Activated CD8-positive, alpha-beta memory T cell treated with anti-CD3 and anti-CD28 coated beads, Interleukin-2, amount 50 U/mL, for 4 hours (primary cell): ENCODE results near the gene PDZD8.

Experiments
- DNase-seq: peaks from one replicate; pipeline ENCODE4 v3.0.0-alpha.2; 2020

PDZD8 gene

DNA sequence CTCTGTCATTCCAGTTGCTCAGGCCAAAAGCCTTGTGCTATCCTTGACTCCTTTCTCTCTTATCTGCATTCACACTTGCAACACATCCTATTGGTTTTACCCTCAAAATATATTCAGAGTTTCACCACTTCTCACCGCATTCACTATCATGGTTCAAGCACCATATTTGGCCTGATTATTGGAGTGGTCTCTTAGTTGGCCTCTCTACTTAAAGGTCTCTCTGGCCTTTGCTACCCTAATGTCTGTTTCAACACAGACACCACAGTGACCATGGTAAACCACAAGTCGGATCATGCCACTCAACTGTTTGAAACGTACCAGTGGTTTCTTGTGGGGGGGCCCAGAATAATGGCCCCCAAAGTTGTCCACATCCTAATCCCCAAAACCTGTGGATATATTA lies 15.2 kb upstream of the PDZD8 start:
- DNase-seq, result no peak

DNA sequence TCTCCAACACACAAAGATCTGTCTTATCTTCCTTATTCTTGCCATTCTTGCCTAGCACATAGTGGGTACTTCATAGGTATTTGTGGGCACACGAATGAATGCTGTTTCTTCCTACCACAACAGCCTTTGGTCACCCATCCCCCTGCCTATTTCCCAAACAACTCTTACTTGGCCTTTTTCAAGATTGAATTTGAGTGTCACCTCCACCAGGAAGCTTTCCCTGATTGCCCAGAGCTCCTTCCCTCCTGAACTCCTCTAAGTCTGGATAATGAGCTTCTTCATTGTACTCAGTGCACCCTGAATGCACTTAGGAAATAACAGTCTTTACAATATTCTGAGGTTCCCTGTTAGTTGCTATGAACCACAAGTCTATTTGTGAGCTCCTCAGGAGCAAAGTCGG lies 11.6 kb upstream of the PDZD8 start:
- DNase-seq, result no peak

DNA sequence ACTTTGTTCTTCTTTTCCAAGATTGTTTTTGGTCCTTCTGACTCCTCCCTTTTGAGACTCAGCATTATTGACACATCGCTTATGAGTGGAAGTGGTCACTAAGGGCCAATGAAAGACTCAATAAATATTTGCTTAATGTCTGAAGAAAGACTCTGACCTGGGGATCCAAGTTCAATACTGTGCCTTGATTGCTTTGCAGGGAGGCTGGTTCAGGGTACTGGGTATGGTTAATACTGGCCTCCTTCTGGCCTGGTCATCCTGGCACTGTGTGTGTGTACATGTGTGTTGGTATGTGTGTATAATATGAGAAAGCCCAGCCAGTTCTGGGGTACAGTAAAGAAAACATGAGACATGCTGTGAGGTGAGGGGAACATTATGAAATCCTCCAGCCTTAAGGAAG lies 7.6 kb upstream of the PDZD8 start:
- no peak for DNase-seq

DNA sequence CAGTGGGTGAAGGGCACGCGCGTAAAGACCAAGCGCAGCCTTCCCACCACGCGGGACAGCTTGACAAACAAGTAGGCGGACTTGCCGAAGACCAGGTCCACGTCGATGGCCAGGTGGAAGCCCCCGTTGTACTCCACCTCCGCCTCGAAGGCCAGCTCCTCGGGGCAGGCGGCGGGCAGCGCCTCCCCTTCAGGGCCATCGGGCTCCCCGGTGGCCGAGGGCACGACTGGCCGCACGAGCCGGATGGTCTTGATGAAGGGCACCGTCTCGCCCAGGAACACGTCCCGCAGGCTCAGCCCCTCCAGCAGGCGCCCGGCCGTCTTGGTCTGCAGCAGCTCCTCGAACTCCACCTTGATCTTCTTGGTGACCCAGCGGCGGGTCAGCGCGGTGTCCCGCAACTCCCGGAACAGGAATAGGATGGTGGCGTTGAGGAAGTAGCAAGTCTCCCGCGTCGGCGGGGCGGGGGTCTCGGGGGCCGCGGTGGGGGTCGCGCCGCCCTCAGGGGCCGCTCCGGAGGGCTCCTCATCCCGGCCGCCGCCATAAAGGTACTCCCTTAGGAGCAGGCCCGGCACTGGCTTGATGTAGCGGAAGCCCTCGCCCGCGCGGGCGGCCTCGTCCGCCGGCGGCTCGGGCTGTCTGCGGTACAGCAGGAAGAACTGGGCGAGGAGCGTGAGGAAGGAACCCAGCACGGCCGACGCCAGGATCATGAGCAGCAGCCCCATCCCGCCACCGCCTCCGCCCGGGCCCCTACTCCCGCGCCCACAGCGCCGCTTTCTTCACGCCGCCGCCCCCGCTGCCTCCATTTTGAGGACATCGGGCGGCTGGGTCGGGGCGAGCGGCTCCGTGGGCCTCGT lies 507 bp downstream of the PDZD8 start:
- no peak for DNase-seq

DNA sequence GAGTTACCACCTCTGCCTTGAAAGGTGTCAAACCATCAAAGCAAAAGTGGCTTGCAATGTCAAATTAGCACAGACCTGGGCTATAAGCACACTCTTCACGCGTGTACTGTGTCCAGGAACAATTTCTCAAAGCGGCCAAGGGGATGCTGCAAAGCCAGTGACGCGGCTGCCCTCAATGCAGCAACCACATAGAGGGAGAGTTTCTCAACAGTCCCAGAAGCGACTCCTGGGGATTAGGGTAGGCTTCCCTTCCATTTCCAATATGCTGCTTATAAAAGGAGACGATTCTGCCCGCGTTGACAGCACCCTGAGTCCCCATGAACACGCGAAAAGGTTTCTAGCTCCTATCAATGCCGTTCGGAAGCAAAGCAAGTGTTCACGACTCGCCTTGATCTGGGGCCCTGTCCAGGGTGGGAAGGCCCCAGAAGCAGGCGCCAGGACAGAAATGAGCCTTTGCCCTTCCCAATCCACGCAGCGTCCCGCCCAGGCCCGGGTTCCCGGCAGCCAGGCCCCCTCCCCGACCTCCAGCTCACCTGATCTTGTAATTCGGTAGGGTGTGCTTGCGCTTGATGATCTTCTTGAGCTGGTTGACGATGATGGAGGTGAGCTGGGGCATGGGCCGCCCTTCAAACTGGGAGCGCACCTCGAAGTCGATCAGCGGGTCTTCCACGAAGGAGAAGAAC lies 1.3 kb downstream of the PDZD8 start:
- peak; percentile 29 for DNase-seq

DNA sequence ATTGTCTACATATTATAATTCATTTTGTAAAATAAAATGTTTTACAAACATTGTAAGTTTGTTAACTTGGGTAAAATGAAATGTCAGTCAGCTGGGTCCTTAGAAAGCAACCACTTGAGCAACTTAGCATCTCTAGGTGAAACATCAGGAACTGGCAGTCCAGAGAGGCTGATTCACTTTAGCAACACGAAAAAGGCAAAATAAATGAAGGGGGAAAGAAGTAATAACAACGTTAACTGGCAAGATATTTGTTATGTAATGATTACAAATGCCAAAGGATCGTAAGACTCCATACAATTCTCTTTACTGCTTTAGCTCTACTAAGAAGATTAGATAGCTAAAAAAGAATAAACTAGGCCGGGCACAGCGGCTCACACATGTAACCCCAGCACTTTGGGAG lies 5.0 kb downstream of the PDZD8 start:
- no peak for DNase-seq

DNA sequence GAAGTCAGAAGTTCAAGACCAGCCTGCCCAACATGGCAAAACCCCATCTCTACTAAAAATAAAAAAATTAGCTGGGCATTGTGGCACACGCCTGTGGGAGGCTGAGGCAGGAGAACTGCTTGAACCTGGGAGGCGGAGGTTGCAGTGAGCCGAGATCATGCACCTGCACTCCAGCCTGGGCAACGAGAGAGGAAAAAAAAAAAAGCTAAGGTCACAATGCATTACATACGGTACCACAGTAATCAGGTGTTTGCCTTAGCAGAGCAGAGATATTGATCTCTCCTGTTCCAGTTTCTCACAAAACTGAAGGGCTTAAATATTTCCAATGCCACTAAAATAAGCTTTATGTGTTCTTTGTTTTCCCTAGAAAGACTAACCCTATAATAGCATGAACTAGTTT lies 7.5 kb downstream of the PDZD8 start:
- no peak for DNase-seq

DNA sequence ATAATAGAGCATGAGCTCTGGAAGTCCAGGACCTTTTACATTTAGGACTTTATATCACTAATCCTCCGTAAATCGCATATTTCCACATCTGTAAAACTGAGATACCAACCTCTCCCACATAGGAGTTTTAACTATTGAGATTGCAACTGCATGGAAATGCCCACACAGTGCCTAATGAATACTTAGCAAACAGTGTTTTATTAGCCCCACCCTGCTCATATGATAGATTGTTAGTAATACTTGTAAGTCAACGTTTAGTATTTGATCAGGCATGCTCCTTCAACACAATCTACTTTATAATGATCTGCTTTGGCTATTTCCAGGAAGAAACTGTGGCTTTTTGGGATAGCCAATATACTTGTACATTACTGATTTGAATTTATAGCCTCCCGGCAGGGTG lies 8.5 kb downstream of the PDZD8 start:
- DNase-seq, result no peak

DNA sequence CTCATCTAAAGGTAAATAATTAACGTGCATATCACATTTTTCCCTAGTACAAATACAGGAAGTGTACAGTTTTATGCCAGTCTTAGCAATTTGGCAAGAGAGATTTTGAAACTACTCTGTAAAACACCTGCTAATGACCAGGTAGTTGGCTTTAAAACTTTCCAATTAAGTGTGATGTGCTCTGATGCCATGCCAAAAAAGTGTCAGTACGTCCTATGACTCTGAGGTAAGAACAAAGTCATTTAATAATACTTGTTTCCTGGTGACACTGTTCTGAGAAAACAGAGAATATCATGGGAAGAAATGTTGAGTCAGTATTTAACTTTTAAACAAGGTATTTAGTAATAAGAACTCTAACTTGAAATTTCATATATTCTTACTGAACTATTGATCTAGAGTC lies 9.6 kb downstream of the PDZD8 start:
- DNase-seq, result no peak

DNA sequence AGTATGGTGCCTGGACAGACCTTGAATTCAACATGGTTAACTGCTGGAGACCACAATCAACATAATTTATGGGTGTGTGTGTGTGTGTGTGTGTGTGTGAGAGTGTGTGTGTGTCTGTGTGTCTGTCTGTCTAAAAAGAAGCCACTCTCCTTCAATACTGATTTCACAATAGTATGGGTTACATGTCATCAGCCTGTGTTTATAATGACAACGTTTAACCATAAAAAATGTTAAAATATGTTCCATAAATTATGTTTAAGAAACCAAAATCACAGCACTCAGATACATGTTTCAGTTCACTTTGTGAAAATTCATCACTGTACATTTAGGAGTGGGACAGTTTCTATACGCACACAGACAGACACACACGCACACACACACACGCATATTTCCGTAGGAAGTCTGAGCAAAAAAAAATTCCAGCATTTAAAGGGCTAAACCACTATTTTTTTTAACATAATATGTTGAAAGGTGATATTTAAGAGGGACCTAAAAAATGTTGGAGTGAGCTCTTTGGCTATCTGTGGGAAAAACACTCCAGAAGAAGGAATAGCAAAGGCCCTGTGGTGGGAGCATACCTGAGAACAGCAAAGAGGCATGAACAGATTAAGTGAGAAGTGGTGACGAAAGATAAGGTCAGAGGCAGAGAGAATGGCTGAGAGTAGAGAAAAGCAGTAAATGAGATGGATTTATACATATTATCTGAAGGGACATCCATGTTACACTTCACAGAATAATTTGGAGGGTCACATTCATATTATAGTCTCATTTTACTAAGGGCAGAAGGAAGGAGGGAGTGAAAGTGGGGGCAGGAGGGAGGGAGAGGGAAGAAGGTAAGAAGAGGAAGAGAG lies 10.9 kb downstream of the PDZD8 start:
- no peak for DNase-seq

DNA sequence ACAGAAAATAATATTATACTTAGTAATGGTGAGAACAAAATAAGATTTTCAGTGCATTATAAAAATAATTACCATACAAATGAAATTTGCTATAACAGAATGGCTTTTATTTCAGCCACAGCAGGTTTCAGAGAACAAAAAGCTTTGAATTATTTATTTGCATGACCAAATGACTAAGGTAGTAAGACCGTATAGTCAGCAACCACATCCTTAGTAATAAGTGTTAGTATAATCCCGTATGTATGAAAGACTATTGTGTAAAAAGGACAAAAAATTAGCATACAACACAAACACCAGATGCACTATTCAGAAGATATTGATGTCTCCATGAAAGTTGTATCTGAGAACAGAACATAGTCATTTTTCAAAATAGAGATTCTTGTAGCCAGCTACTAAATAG lies 12.2 kb downstream of the PDZD8 start:
- no peak for DNase-seq

DNA sequence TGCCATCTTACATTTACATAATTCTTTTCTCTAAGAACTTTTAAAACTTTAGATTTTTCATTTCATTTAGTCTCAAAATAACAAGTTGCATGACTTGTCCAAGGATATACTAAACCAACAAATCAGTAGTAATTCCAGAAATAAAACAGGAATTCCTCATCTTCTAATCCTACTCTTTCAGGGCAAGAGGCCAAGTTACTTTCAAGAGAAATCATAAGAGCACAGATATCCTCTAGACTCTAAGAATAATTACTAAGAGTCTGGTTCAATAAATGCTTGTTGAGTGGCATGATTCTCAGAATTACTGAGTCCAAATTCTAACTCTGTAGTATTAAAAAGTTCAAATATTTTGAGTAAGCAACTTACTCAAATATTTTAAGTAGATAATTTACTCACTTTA lies 12.9 kb downstream of the PDZD8 start:
- DNase-seq, result no peak

DNA sequence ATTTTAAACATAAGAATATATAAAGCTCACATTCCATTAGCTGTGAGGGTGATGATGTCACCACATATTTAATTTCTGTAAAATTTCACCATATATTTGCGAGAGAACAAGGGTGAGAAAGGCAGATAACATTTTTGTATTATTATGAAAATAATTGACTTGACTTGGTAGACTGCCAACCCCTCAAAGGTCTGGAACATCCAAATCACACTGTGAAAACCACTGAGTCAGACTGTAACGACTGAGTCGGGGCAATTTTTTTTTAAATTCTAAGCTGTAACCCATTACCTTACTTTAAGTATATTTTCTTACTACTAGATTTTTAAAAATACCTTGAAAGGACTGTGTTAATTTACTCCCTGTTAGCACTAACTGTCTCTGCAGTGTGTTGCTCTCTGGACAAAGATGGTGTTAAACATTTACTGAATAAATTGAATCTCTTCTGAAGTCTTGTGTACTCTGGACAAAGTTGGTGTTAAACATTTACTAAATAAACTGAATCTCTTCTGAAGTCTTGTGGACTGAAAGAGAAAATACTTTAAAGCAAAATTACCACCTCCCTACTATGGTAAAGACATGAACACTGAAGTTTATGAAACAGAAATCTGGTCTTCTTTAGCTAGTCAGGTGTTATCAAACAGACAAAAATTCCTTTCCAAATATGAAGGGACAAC lies 14.1 kb downstream of the PDZD8 start:
- DNase-seq, result no peak

DNA sequence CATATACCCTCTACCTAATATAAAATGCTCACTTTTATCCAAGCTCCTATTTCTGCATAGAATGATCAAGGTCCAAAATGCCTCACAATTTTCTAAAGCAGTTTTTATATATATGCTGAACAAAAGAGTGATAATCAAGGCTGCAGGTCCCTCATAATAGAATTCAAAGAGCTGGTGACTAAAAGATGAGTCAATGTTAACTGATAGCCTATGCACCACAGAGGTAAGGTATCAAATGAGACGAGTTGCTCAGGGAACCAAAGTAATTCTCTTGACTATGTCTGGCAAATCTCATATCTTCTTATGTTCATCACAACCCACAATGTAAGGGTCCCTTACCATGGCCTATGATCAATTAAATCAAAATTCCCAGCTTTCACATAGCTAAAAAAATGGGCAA lies 15.2 kb downstream of the PDZD8 start:
- DNase-seq, result no peak

DNA sequence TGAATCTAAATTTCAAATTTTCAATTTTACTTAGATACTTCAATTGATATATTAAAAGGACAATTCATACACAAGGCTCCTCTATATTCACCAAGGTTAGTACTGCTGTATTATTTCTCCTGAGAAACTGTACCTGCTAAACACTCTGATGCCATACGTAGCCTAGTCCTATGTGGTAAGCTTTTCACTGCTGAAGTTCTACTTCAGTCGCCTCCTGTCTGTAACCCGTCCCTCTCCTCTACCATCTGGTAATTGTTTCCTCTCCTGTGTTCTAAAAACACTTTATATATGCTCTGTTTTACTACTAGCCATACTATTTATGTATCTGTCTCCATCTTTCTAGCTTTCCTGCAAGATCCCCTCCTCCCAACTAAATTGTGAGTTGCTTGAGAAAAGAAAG lies 20.2 kb downstream of the PDZD8 start:
- DNase-seq, result no peak

DNA sequence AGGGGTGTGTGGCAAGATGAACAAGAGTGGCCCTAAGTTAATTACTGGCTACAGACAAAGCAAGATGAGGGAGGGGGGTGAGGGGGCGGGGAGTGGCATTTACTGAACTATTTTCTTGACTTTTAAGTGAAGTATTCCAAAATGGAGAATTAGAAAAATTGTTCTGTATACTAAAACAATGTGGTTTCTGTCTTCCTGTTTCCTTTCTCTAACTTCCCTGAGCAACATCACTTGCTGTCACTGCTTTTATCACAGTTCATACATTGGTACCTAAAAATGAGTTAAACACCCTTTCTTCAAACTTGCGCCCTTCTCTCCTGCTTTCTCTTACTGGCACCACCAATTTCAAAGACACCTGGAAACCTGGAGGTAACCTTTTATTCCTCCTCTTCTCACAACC lies 21.6 kb downstream of the PDZD8 start:
- no peak for DNase-seq

DNA sequence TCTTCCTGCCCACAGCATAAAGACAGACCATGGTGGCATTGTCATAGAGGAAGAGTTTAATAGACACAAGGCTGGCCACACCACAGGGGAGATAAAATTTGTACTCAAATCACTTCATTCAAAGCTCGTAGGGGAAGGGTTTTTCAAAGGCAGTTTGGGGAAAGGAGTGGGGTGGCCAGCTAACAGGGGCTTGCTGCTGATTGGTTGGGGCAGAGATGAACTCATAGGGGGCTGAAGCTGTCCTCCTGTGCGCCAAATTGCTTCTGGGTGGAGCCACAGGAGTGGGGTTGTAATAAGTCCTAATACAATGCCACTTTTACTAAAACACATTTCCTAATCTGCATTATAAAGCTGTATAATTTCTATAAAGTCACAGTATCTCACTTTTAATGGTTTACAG lies 22.5 kb downstream of the PDZD8 start:
- no peak for DNase-seq

DNA sequence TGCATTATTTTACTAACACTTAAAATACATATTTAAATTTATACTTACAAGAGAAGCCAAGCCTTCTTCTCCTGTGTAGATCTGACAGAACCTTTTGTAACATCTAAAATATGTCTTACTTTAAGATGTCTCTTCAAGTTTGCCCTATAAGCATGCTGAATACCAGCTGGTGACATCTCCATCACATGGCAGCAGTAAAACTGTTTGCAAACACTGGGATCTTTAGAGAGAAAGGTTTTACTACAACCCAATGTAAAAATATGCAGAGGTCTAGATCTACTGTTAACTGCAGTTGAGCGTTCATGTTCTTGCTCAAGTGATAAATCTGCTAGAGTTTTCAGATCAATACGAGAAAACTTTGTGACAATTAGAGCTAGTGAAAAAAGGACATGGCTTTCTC lies 23.2 kb downstream of the PDZD8 start:
- no peak for DNase-seq

DNA sequence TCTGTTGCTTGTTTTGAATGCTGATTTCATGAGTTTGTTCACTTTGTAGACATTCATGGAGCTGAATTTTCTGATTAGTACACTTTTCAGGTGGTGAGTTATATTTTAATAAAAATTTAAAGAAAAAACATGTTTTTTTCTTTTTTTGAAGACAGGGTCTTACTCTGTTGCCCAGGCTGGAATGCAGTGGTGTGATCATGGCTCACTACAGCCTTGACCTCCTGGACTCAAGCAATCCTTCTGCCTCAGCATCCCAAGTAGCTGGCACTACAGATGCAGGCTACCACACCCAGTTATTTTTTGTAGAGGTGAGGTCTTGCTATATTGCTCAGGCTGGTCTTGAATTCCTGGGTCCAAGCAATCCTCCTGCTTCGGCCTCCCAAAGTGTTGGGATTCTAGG lies 23.7 kb downstream of the PDZD8 start:
- no peak for DNase-seq

DNA sequence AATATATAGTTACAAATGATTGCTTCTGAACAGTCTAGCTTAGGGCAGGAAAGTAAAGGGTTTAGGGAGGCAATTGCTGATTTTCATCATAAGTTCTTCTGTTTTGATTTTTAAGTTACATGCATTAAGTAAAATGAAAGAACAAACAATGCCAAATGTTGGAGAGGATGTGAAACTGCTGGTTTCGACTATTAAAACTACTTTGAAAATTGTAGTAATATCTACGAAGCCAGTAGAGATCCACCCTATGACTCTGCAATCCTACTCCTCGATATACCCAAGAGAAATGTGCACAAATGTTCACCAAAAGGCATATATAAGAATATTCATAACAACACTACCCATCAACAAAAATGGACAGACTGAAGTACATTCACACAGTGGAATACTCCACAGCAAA lies 24.3 kb downstream of the PDZD8 start:
- no peak for DNase-seq

DNA sequence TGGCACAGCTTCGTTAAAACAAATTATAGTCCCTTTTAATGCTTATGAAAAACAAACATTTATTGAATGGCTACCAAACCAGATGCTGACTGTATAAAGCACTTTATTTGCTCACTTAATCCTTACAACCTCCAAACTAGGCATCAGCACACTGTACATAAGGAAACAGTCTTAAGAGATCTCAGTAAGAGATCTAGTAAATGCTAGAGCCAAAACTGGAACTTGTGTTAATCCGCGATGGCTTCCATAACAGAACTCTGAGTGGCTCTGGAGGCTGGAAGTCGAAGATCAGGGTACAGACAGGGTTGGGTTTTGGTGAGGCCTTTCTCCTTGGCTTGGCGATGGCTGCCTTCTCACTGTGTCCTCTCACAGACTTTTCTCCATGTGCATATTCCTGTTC lies 27.0 kb downstream of the PDZD8 start:
- DNase-seq, result no peak

DNA sequence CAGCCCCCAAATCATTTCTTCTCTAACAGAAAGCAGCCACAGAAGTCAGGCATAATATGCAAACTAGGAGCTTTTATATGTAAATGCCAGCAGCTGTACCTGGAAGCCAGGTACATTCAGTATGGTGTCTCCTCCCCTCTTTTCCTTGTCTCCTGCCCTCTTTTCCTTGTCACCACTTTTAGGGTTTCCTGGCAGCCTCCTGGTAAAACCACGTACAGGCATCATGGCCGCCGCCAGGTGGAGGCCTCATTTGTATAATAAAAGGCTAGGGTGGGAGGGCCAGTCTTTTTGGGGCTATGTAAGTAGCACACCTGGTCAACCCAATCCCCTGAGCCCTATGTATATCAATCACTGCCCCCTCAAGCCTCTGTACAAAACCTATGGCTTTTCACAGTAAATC lies 28.7 kb downstream of the PDZD8 start:
- no peak for DNase-seq

DNA sequence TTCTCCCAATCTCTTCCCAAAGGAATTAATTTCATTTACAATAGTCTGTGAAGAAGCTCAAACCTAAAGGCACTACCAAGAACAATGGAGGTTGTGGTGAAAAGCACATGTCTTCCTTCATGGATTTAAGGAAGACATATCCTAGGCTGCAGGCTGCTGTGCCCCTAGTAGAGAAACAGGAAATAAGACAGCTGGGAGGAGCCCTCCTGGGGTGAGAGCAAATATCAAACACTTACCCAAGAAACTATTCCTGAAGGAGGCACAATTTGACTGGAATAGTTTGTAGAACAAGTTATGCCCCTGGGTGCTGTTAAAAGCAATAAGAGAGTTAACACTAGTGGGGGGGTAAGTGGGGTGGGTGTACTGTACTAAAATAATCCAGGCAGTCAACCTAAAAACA lies 30.1 kb downstream of the PDZD8 start:
- no peak for DNase-seq
